Neural cell (in vitro differentiated cells): ENCODE results near the gene PRR11.

Source experiments
- CTCF ChIP-seq: fragments of 450-650 bp; IDR thresholded peaks from 2 replicates; pipeline ENCODE4 v1.5.1; 2014; ENCODE audit warnings: antibody characterized with exemption, mild to moderate bottlenecking, moderate library complexity; ENCODE audit not compliant: poor library complexity, severe bottlenecking
- EP300 ChIP-seq: fragments of 450-650 bp; conservative IDR thresholded peaks from 2 replicates; pipeline ENCODE4 v1.6.1; 2014; ENCODE audit warnings: antibody characterized with exemption, mild to moderate bottlenecking, moderate library complexity; ENCODE audit not compliant: poor library complexity, severe bottlenecking
- EZH2 ChIP-seq: fragments of 200-600, 300-800 bp; shearing (Covaris generic), sonication (generic); IDR thresholded peaks from 2 replicates; pipeline ENCODE4 v1.6.1; 2014; ENCODE audit warnings: antibody characterized with exemption, low read length, borderline replicate concordance, mild to moderate bottlenecking; ENCODE audit not compliant: insufficient read depth, poor library complexity, severe bottlenecking
- RAD21 ChIP-seq: fragments of 450-650 bp; conservative IDR thresholded peaks from 2 replicates; pipeline ENCODE4 v1.6.1; 2014; ENCODE audit warnings: antibody characterized with exemption, mild to moderate bottlenecking, moderate library complexity
- REST ChIP-seq: IDR thresholded peaks from 2 replicates; pipeline ENCODE4 v1.6.1; 2012; ENCODE audit warnings: borderline replicate concordance
- TAF1 ChIP-seq: IDR thresholded peaks from 2 replicates; pipeline ENCODE4 v1.6.1; 2012; ENCODE audit warnings: low read depth

GRCh38 chr17:59193336-59193862, 37.9 kb downstream of the PRR11 start:
- TF ChIP-seq CTCF, result no peak
- no peak for TF ChIP-seq RAD21
- no peak for TF ChIP-seq EP300
- no peak for TF ChIP-seq REST
- TF ChIP-seq TAF1, result no peak
- TF ChIP-seq EZH2, result no peak
